GM19035 (cell line): ENCODE measurements around the gene HAUS3.
"Not testable (repeated sequence)": the region's sequence is repeated elsewhere in the genome, so short reads cannot be mapped to it uniquely, and the experiment has no call there.

Source experiments
- ATAC-seq: cut with Tn5 transposase; IDR thresholded peaks from one replicate; pipeline ENCODE4 v1.9.1; 2021; ENCODE audit not compliant: unreplicated experiment

The HAUS3 gene

DNA sequence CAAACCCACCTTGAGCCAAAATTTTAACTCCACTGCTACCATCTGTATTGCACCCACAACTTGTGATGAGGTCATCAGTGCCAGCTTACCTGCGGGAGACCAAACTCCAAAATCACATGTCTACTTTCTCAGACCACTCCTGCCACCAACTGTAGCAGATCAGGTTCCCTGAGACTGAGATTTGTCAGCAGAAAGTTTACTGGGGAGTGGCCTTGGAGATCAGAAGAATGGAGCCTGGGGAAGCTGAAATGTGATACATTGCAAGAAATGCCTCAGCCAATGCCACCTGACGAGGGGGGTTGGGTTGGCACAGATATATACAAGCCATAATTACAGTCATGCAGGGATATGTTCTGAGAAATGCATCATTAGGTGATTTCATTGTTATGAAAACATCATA is 19.1 kb downstream of the HAUS3 start:
- no peak for ATAC-seq

- not testable (repeated sequence) for ATAC-seq
Observed at GRCh38 chr4:2221378-2221777, 20.5 kb downstream of the HAUS3 start.

DNA sequence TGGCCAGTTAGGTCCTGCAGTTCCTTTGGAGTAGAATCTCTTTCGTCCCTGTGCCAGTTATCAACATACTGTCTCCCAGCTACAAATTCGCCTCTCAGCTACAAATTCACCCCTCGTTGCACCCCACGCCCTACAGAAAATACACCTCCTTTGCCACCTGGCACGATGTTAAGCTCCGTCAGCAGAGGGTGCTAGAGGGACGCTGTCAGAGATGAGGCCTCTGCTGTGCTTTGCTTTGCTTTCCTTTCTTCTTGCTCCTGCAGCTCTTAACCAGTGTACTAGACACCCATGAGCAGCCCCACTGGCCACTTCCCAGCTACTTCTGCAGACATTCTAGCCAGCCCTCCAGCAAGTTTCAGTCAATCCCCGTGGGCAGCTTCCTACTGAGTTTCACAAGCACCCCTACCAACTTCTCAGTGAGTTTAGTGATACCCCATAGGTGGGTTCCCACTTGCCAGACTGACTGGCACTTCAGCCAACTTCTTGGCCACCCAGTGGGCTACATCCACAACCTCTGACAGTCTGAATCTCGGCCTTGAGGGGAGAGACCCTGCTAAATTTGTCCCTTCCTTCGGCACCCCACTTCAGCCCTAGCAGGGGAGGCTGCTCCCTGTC is 21.8 kb downstream of the HAUS3 start:
- no peak for ATAC-seq

GRCh38 chr4:2219233-2219760 is 22.6 kb downstream of the HAUS3 start:
- ATAC-seq: no peak

- ATAC-seq: no peak
Observed at GRCh38 chr4:2218436-2218835, 23.5 kb downstream of the HAUS3 start.

GRCh38 chr4:2217726-2218125 is 24.2 kb downstream of the HAUS3 start:
- no peak for ATAC-seq

- ATAC-seq: no peak
Observed at GRCh38 chr4:2212831-2213230, 29.1 kb downstream of the HAUS3 start.

- ATAC-seq: not testable (repeated sequence)
Observed at GRCh38 chr4:2202789-2203188, 39.1 kb downstream of the HAUS3 start.

DNA sequence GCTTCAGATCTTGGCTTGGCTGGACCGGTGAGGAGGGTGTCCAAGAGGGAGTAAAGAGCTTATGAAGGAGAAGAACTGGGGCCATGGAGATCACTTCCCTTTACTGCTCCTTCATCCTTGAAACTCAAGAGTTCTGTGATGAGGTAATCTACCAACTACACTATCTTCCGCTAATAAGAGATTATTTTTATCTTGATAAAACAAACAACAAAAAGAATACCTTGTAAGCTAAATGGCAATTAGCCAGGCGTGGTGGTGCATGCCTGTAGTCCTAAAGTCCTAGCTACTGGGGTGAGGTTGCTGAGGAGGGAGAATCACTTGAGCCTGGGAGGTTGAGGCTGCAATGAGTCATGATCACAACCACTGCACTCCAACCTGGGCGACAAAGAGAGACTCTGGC is 47.4 kb downstream of the HAUS3 start:
- no peak for ATAC-seq

DNA sequence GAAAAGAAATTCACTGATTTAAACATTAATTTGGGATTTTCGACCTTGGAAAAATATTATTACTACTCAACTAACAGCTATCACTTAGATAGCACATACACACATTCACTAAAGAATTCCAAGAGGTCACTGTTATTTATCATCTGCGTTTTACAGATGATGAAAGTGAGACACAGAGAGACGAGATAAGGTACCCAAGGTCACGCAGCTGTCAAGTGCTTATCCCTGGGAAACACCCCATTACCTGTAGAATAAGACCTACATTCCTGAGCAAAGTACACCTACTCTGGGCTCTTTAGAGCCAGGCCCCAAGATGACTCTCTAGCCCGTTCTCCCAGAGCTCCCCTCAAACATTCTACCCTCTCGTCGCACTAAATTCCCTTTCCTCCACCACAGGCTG is 48.6 kb downstream of the HAUS3 start:
- no peak for ATAC-seq

DNA sequence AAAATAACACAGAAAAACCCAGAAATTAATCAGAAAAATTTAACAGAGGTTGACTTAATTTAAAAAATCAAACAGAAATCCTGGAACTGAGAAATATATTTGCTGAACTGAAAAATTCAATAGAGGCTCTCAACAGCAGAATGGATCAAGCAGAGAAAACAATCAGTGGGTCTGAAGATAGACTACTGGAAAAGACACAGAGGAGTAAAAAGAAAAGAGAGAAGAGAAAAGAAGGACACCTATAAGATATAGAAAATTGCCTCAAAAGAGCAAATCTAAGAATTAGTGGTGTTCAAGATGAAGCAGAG is 55.1 kb downstream of the HAUS3 start:
- no peak for ATAC-seq

- no peak for ATAC-seq
Observed at GRCh38 chr4:2186133-2186864, 55.6 kb downstream of the HAUS3 start.

GRCh38 chr4:2183394-2183793 is 58.5 kb downstream of the HAUS3 start:
- no peak for ATAC-seq

DNA sequence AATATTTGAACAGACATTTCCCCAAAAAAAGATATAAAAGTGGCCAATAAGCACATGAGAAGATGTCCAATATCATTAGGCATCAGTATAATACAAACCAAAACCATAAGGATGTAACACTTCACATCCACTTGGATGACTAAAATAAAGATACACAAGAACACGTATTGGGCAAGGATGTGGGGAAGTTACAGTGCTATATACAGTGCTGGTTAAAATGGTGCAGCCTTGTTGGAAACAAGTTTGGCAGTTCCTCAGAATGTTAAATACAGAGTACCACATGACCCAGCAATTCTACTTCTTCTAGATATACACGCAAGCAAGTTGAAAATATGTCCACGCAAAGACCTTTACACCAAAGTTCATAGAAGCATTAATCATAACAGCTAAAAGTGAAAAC is 58.9 kb downstream of the HAUS3 start:
- no peak for ATAC-seq

- no peak for ATAC-seq
Observed at GRCh38 chr4:2180410-2180809, 61.5 kb downstream of the HAUS3 start.

DNA sequence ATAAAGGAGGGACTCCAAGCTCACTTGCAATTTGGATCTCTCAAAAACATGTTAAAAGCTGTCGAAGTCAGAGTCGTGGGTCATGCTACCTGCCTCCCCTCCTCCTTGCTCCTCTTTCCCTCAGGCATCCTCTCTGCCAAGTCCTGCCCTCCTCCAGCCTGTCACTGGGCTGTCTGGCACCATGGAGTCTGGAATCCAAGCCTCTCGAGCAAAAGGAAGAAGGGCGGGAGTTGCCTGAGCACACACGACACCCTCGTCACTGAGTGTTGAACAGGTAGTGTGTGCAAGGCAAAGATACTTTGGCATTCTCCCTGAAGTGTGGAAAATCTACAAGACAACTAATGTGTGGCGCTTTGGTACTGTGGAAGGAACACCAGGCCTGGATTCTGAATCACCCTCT is 62.2 kb downstream of the HAUS3 start:
- no peak for ATAC-seq

DNA sequence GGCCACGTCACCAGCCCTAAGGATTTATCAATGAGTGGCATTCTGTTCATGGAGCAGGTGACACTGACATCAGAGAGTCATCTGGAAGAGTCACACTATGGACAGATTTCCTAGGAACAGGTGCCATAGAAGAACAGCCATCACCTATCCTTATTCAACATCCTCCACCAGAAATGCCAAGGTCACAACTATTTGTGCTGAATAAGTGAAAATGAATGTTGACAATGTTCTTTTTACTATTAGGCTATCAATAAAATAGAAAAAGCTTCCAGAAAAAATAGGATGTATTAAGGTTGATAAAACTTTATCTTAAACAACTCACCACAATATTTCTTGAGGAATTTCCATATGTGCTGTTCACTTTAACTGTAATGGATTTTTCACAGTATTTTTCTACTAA is 62.9 kb downstream of the HAUS3 start:
- ATAC-seq: no peak
